Measurements from ENCODE around the gene PTGIS. TPM values are rescaled to one million over a fixed set of nuclear protein-coding genes. Genes with fewer than 3 reads are reported as not detected.

The PTGIS gene
- 22.7 and 23.7 TPM in 2 replicates for total RNA-seq

DNA sequence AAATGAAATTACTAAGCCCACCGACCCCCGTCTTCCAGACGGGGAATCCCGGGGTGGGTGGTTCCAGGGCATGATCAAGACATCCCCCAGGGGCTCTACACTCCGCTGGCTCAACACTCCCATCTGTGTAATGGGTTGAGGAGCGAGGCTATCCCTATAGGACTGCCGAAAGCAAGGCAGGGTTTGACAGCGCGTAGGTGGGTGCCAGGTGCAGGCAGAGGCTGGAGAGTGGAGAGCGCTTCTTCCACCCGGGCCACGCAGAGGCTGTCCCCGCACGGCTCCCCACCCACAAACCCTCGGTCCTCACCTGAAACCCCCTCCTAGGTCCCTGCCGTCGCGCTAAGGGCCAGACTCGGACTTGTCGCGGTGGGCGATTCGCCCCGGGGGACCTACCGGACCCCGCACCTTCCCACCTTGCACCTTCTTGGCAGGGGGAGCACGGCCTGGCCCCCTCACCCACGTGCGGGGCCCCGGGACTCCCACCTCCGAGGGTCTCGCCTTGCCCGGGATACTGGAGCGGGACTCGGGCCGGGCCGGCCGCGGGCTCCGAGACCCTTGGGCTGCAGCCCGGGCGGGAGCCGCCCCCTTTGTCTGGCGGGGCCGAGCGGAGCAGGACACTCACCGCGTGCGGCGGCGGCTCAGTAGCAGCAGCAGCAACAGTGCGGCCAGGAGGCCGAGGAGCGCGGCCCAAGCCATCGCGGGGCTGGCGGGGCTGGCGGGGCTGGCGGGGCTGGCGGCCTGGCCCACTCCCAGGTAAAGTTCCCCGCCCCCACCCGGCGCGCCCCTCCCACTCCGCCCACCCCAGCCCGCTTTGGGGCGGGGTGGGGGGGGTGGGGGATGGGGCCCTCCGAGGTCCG is at the start of gene PTGIS:
TSS of gene PTGIS (minus strand) at position 717 of the 857 bp plus-strand sequence. CDS start at position 696, 21 bp downstream.
- intact Hi-C loops (cut with micrococcal nuclease), result no loop called here

GRCh38 chr20:49617394-49617793 is 49.5 kb upstream of the PTGIS start:
- intact Hi-C loops (cut with micrococcal nuclease), result loop anchor here (10.0 kb wide), 1 partner anchor 87 kb away; no protein-coding TSS in a partner anchor

GRCh38 chr20:49616154-49617007 is 48.4 kb upstream of the PTGIS start:
- intact Hi-C loops (cut with micrococcal nuclease), result loop anchor here (10.0 kb wide), 1 partner anchor 88 kb away; no protein-coding TSS in a partner anchor

- intact Hi-C loops (cut with micrococcal nuclease), result loop anchor here (10.0 kb wide), 1 partner anchor 89 kb away; no protein-coding TSS in a partner anchor
These were observed 47.6 kb upstream of the PTGIS start for GRCh38 chr20:49615401-49616153.

DNA sequence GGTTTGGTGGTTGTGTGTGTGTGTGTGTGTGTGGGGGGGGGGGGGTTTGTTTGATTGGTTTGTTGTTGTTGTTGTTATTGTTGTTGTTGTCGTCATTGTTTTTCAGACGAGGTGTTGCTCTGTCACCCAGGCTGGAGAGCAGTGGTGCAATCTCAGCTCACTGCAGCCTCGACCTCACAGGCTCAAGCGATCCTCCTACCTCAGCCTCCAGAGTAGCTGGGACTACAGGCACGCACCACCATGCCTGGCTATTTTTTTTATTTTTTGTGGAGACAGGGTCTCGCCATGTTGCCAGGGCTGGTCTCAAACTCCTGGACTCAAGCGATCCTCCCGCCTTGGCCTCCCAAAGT is 47.1 kb upstream of the PTGIS start:
- intact Hi-C loops (cut with micrococcal nuclease), result loop anchor here (10.0 kb wide), 1 partner anchor 90 kb away; no protein-coding TSS in a partner anchor

- intact Hi-C loops (cut with micrococcal nuclease), result loop anchor here (10.0 kb wide), 1 partner anchor 90 kb away; no protein-coding TSS in a partner anchor
These were observed 46.6 kb upstream of the PTGIS start for GRCh38 chr20:49614338-49615050.

- intact Hi-C loops (cut with micrococcal nuclease), result loop anchor here (10.0 kb wide), 1 partner anchor 93 kb away; no protein-coding TSS in a partner anchor
These were observed 44.3 kb upstream of the PTGIS start for GRCh38 chr20:49612127-49612738.

GRCh38 chr20:49611539-49612126 is 43.7 kb upstream of the PTGIS start:
- intact Hi-C loops (cut with micrococcal nuclease), result loop anchor here (1.0 to 10.0 kb wide), 4 partner anchors 93 to 317 kb away; no protein-coding TSS in a partner anchor

- intact Hi-C loops (cut with micrococcal nuclease), result loop anchor here (1.0 to 10.0 kb wide), 4 partner anchors 94 to 317 kb away; no protein-coding TSS in a partner anchor
These were observed 43.0 kb upstream of the PTGIS start for GRCh38 chr20:49610691-49611538.

DNA sequence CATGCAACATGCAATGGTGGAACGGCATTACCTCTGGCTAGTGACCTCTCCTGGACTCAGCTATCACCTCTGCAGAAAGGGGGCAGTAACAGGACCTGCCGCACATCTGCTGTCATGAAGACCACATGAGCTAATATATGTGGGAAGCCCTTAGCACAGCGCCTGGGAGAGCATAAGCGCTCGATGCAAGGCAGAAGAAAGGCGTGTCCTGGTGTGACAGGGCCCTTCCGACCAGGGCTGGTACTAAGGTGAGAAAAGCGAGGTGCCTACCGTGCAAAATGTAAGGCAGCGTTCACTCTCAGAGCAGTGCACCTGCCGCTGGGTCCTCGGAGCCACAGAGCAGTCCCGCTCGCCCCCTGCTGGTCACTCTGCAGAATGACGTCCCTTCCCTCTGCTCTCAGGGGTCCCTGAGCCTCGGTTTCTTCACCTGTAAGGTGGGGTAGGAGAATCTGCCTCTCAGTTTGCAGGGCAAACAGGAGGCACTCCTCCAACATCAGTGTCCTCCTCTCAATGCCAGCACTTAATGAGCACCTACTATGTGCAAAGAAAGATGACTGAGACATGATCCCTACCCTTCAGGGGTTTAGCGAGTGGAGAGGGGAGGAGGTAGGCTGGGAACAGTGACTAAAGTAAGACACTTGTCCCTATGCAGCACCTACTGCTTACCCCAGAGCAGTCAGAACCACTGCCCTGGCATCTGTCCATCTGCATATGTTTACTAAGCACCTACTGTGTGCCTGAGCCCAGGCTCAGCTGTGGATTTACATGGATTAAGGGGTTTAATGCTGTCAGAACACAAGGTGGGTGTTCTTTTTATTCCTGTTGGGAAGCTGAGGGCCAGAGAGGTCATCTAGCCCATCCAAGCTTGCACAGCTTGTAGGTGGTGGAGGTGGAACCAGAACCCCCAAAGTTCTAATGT is 41.1 kb upstream of the PTGIS start:
- intact Hi-C loops (cut with micrococcal nuclease), result loop anchor here (1.0 kb wide), 2 partner anchors 68 to 275 kb away; no protein-coding TSS in a partner anchor

- intact Hi-C loops (cut with micrococcal nuclease), result no loop called here
These were observed 39.6 kb upstream of the PTGIS start for GRCh38 chr20:49607568-49607967.

DNA sequence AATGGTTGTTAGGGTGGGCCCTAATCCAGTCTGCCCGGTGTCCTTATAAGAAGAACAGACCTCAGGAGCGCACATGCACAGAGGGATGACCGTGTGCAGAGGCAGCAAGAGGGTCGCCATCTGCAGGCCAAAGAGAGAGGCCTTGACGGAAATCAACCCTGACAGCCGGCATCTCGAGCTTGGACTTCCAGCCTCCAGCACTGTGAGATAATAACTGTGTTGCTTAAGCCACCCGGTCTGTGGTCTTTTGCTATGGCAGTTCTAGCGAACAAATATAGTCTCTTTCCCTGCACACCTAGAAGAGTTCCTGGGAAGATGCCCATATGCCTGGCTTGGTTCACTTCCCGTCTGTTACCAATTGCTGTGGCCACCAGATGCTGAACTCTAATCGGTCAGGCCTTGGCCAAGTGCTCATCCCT is 35.3 kb upstream of the PTGIS start:
- intact Hi-C loops (cut with micrococcal nuclease), result no loop called here

DNA sequence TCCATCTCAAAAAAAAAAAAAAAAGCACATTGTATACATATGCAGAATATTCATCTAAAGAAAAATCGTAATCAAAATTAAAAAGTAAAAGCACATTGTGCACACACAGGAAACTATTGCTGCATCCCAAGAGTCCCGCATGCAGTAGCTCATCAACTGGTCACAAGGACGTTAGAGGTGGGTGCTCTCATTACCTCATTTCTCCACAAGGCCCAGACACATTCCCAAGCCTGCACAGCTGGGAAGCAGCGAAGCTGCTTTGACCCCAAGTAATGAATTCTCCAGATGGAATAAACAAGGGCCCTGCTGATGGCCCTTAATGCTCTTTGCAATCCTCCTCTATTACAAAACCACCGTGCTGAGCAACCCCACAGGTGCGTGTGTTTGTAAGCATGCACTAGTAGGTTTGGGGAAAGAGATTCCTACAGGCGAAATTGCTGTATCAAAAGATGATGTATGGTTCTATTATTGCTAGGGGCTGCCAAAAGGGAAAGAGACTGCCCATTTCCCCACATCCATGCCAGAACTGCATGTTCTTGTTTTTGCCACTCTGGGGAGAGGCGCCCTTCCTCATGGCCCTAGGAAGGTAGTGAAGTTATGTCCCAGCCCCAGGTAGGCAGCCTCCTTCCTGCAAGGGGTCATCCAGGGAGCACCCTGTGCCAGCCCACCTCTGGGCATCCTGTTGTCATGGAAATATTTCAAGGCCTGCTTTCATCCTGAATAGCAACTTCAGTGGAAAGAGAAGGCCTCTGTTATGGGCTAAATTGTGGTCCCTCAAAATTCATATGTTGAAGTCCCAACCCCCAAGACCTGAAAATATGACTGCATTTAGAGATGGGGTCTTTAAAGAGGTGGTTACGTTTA is 34.6 kb upstream of the PTGIS start:
- intact Hi-C loops (cut with micrococcal nuclease), result no loop called here

DNA sequence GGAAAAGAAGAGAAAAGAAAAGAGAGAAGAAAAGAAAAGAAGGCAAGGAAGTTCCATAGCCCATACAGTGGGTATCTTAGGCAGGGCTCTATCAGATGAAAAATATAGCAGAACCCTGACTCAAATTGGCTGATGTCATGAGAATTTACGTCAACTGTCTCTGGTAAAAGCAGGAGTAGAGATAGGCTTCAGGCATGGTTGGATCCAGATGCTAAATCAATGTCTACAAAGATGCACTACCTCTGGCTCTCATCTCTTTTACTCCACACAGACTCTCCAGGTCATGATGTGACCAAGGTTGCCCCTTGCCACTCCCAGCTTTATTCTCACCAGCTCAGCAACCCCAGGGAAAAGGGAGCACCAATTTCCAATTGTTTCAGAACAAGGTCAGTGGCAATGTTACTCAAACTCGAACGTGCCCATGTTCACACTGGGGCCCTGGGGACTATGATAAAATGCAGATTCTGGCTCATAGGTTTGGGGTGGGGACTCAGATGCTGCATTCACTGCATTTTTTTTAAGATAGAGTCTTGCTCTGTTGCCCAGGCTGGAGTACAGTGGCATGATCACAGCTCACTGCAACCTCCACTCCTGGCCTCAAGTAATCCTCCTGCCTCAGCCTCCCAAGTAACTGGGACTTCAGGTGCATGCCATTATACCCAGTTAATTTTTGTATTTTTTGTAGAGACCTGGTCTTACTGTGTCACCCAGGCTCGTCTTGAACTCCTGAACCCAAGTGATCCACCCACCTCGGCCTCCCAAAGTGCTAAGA is 33.4 kb upstream of the PTGIS start:
- intact Hi-C loops (cut with micrococcal nuclease), result no loop called here

GRCh38 chr20:49599746-49600113 is 31.8 kb upstream of the PTGIS start:
- intact Hi-C loops (cut with micrococcal nuclease), result loop anchor here (10.0 kb wide), 1 partner anchor 915 kb away; the partner anchor contains the start of gene PTPN1

All from T-helper 2 cell treated with Interferon-gamma antibody and Interleukin-4, amounts not matched to agents 100 ng/mL and 5 ng/mL, for 36 hours (primary cell).